MM.1S (cell line): ENCODE results near the gene SLC12A2.

ENCODE experiments used
- DNase-seq: peaks from one replicate; pipeline ENCODE4 v3.0.0-alpha.2; 2015
- H2AFZ ChIP-seq: fragments of 300-600 bp; sonication (generic); 2 replicates; pipeline ENCODE4 v1.6.0; 2016; ENCODE audit warnings: antibody characterized with exemption, low read length
- H3F3A ChIP-seq: fragments of 300-600 bp; sonication (generic); 2 replicates; pipeline ENCODE4 v1.6.1; 2016; ENCODE audit warnings: mild to moderate bottlenecking, antibody characterized with exemption, low read length, moderate library complexity, mixed read lengths; ENCODE audit not compliant: insufficient read depth
- H3K27ac ChIP-seq: fragments of 300-600 bp; sonication (generic); 2 replicates; pipeline ENCODE4 v1.5.1; 2016; ENCODE audit warnings: mild to moderate bottlenecking, low read length
- H3K27me3 ChIP-seq: fragments of 300-600 bp; sonication (generic); replicated peaks from 2 replicates; pipeline ENCODE4 v1.6.0; 2016; ENCODE audit warnings: low read length; ENCODE audit not compliant: insufficient read depth
- H3K36me3 ChIP-seq: fragments of 300-600 bp; sonication (generic); replicated peaks from 2 replicates; pipeline ENCODE4 v1.6.1; 2016; ENCODE audit warnings: mild to moderate bottlenecking, low read length, mixed read lengths; ENCODE audit not compliant: insufficient read depth
- H3K4me1 ChIP-seq: fragments of 300-600 bp; sonication (generic); 2 replicates; pipeline ENCODE4 v1.6.1; 2016; ENCODE audit warnings: low read length, mixed read lengths
- H3K4me2 ChIP-seq: fragments of 300-600 bp; sonication (generic); 2 replicates; pipeline ENCODE4 v1.6.0; 2016; ENCODE audit warnings: low read depth, low read length
- H3K4me3 ChIP-seq: fragments of 300-600 bp; sonication (generic); 2 replicates; pipeline ENCODE4 v1.5.1; 2016; ENCODE audit warnings: low read length, mixed read lengths
- H3K79me2 ChIP-seq: fragments of 300-600 bp; sonication (generic); 2 replicates; pipeline ENCODE4 v1.6.1; 2016; ENCODE audit warnings: mixed run types, low read length, mixed read lengths
- H3K9ac ChIP-seq: fragments of 300-600 bp; sonication (generic); 2 replicates; pipeline ENCODE4 v1.6.1; 2016; ENCODE audit warnings: low read length, mixed read lengths
- H3K9me2 ChIP-seq: fragments of 300-600 bp; sonication (generic); replicated peaks from 2 replicates; pipeline ENCODE4 v1.6.1; 2016; ENCODE audit warnings: mild to moderate bottlenecking, low read length, mixed read lengths; ENCODE audit not compliant: insufficient read depth
- H3K9me3 ChIP-seq: fragments of 300-600 bp; sonication (generic); replicated peaks from 2 replicates; pipeline ENCODE4 v1.6.1; 2016; ENCODE audit warnings: mild to moderate bottlenecking, low read length, mixed read lengths; ENCODE audit not compliant: insufficient read depth
- H4K20me1 ChIP-seq: fragments of 300-600 bp; sonication (generic); 2 replicates; pipeline ENCODE4 v1.6.1; 2016; ENCODE audit warnings: mild to moderate bottlenecking, low read length, moderate library complexity, mixed read lengths; ENCODE audit not compliant: insufficient read depth
- CTCF ChIP-seq: fragments of 300-600 bp; sonication (generic); IDR thresholded peaks from 2 replicates; pipeline ENCODE4 v1.5.1; 2016; ENCODE audit warnings: antibody characterized with exemption, low read length, mixed read lengths
- EZH2 ChIP-seq: fragments of 300-600 bp; sonication (generic); optimal IDR thresholded peaks from 2 replicates; pipeline ENCODE3; 2017; ENCODE audit warnings: low read depth, mild to moderate bottlenecking, antibody characterized with exemption, low read length, mixed read lengths
- EZH2phosphoT487 ChIP-seq: fragments of 300-600 bp; sonication (generic); IDR thresholded peaks from 2 replicates; pipeline ENCODE4 v1.6.1; 2018; ENCODE audit warnings: antibody characterized with exemption, low read length

SLC12A2 gene

GRCh38 chr5:128060644-128061385, 22.8 kb upstream of the SLC12A2 start:
- Histone ChIP-seq H3K36me3 (no peaks in the 10 kb centered on the region), H2AFZ (no peak overlapping the region), H3K9me3 (no peaks in the 10 kb centered on the region), H3K4me3 (no peak overlapping the region), H3K4me2 (no peak overlapping the region), H3K4me1 (no peaks in the 10 kb centered on the region), H3F3A (no peaks in the 10 kb centered on the region), H3K9me2 (no peaks in the 10 kb centered on the region), H3K79me2 (no peaks in the 10 kb centered on the region), H3K9ac (no peak overlapping the region), H3K27me3 (no peaks in the 10 kb centered on the region), H3K27ac (no peak overlapping the region), H4K20me1 (no peaks in the 10 kb centered on the region)
- DNase-seq = no peak
- TF ChIP-seq CTCF = no peak
- TF ChIP-seq EZH2phosphoT487 = no peak
- TF ChIP-seq EZH2 = no peak

- no peak overlapping the region for H3K9ac ChIP-seq
- H3F3A ChIP-seq = no peaks in the 10 kb centered on the region
- H3K79me2 ChIP-seq = no peaks in the 10 kb centered on the region
- TF ChIP-seq EZH2 (no peak), CTCF (no peak), EZH2phosphoT487 (no peak)
- no peaks in the 10 kb centered on the region for H3K36me3 ChIP-seq
- H3K4me3 ChIP-seq = no peak overlapping the region
- no peaks in the 10 kb centered on the region for H4K20me1 ChIP-seq
- H3K27me3 ChIP-seq = no peaks in the 10 kb centered on the region
- H3K4me1 ChIP-seq = no peaks in the 10 kb centered on the region
- no peak overlapping the region for H3K27ac ChIP-seq
- H2AFZ ChIP-seq = no peak overlapping the region
- H3K4me2 ChIP-seq = no peak overlapping the region
- H3K9me2 ChIP-seq = no peaks in the 10 kb centered on the region
- no peaks in the 10 kb centered on the region for H3K9me3 ChIP-seq
- DNase-seq = no peak
Observed at GRCh38 chr5:128062172-128062746, 21.3 kb upstream of the SLC12A2 start.

GRCh38 chr5:128074171-128074570, 9.4 kb upstream of the SLC12A2 start:
- H3K9me3 ChIP-seq = no peaks in the 10 kb centered on the region; the same call in 1 of the 2 replicates
- TF ChIP-seq EZH2 (no peak), CTCF (no peak), EZH2phosphoT487 (no peak)
- no peaks in the 10 kb centered on the region for H3F3A ChIP-seq
- DNase-seq = no peak
- H3K4me3 ChIP-seq = no peak overlapping the region
- H3K27ac ChIP-seq = no peak overlapping the region
- no peaks in the 10 kb centered on the region for H3K36me3 ChIP-seq
- no peaks in the 10 kb centered on the region for H3K79me2 ChIP-seq
- H4K20me1 ChIP-seq = no peaks in the 10 kb centered on the region
- no peaks in the 10 kb centered on the region for H3K9me2 ChIP-seq
- H3K9ac ChIP-seq = no peak overlapping the region
- H3K4me1 ChIP-seq = no peaks in the 10 kb centered on the region
- H3K27me3 ChIP-seq = no peaks in the 10 kb centered on the region
- no peak overlapping the region for H3K4me2 ChIP-seq
- no peak overlapping the region for H2AFZ ChIP-seq
